DMS114 treated with DMSO at 0.1 percent for 48 hours (cell line): ENCODE results near the gene P3H1.
"Not testable (repeated sequence)": the region's sequence is repeated elsewhere in the genome, so short reads cannot be mapped to it uniquely, and the experiment has no call there.

Experiments used
- DNase-seq: peaks from one replicate; lab custom pipeline; 2025; ENCODE audit not compliant: unreplicated experiment; lab: John Stamatoyannopoulos, UW

Gene P3H1, protein sequence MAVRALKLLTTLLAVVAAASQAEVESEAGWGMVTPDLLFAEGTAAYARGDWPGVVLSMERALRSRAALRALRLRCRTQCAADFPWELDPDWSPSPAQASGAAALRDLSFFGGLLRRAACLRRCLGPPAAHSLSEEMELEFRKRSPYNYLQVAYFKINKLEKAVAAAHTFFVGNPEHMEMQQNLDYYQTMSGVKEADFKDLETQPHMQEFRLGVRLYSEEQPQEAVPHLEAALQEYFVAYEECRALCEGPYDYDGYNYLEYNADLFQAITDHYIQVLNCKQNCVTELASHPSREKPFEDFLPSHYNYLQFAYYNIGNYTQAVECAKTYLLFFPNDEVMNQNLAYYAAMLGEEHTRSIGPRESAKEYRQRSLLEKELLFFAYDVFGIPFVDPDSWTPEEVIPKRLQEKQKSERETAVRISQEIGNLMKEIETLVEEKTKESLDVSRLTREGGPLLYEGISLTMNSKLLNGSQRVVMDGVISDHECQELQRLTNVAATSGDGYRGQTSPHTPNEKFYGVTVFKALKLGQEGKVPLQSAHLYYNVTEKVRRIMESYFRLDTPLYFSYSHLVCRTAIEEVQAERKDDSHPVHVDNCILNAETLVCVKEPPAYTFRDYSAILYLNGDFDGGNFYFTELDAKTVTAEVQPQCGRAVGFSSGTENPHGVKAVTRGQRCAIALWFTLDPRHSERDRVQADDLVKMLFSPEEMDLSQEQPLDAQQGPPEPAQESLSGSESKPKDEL

DNA sequence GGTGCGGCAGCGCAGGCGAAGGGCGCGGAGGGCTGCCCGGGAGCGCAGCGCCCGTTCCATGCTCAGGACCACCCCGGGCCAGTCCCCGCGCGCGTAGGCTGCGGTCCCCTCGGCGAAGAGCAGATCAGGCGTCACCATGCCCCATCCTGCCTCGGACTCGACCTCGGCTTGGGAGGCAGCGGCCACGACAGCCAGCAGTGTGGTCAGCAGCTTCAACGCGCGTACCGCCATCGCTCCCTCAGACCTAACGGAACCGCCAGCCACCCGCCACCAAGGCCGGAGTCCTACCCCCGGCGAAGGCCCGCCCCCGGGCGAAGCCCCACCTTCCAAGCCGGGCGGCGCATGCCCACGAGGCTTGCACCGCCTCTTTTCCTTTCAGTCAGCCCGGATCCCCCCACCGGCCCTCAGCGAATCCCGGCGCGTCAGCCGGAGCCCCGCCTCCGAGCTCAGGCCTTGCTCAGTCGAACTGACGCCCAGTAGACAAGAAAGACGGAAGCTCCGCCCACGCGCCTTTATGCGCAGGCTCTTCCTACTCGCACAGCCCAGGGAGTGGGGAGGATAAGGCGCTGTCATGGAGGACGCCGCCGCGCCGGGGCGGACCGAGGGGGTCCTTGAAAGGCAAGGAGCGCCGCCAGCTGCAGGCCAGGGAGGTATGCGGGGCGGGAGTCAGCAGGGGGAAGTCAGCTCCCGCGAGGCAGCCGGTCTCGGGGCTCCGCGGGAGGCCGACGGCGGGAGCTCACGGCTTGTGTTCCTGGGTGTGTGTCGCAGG is at the start of gene P3H1, which contains the start of gene C1orf50:
Gene P3H1 (minus strand): TSS at position 288 of the 769 bp plus-strand sequence. CDS start 57 bp downstream, at position 231.
Gene C1orf50 (plus strand): TSS at position 509 of the 769 bp plus-strand sequence. CDS start 63 bp downstream, at position 572.
- peak; percentile 97 for DNase-seq

DNA sequence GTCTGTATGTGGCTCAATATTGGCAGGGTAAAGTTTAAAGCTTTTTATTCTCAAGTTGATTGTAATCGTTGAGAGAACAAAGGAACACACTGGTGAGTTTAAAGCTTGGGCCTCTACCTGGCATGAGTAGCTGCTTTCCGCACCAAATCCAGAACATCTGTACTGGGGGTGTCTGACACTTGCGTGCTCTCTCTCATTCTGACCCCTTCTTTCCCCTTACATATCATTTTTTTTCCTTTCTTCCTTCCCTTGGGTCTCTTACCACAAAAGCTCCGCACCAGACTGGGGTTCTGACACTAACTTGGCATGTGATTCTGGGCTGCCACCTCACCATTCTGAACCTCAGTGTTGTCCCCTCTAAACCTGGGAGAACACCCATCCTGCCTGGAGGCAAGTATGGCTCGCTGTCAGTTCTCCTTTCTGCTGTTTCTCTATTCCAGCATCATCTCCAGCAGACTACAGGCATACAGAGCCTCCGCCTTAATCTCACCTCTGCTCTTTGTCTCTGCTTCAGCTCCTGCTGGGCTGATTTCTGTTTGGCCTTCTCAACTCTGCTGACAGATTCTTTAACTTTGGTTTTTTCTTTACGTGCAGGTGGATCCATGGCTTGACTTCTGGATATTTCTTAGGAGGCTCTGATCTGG is 49.2 kb upstream of the P3H1 start:
- no peak for DNase-seq

DNA sequence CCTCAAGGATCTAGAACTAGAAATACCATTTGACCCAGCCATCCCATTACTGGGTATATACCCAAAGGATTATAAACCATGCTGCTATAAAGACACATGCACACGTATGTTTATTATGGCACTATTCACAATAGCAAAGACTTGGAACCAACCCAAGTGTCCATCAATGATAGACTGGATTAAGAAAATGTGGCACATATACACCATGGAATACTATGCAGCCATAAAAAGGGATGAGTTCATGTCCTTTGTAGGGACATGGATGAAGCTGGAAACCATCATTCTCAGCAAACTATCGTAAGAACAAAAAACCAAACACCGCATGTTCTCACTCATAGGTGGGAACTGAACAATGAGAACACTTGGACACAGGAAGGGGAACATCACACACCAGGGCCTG is 48.0 kb upstream of the P3H1 start:
- not testable (repeated sequence) for DNase-seq

DNA sequence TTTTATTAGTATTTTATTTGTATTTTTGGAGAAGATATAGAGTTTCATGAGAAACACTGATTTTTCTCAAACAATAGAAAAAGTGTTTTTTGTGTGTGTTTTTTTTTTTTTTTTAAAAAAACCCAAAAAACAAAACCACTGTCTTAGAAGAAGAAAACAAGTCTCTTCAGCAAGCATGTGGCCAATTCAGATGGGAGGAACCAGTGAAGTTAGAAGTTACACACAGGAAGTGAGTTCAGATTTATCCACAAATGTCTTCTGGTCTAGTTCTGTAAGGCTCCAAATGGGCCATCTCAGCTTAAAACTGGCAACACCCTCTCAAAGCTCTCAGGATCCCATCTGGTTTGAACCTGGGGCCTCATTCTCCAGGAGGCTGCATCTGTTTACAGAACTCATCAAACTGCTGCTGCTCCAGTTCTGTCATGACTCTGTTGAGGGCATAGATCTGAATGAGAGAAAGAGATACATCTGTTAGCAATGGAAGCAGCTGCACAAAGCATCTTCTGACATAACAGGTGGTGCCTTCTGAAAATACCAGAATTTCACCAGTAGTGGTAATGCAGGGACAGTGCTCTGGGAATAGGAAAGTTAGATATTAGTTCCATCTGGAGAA is 40.3 kb upstream of the P3H1 start:
- no peak for DNase-seq

DNA sequence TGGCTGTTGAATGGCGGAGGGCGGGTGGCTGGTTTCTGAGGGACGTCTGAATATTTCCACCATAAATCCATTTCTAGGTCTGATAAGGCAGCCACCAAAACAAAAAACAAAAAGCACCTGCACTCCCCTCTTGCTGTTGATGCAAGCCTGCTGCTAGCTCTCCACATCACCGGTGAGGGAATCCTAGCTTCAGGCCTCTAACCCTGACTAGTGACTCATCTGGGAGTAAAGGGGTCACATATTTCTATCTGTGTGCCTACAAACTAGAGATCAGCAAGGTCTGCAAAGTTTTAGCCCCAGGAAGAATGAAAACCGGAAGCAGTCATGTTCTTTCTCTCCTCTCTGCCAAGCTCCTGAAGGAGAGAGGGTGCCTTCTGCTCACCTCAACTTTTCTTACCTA is 39.8 kb upstream of the P3H1 start:
- no peak for DNase-seq

DNA sequence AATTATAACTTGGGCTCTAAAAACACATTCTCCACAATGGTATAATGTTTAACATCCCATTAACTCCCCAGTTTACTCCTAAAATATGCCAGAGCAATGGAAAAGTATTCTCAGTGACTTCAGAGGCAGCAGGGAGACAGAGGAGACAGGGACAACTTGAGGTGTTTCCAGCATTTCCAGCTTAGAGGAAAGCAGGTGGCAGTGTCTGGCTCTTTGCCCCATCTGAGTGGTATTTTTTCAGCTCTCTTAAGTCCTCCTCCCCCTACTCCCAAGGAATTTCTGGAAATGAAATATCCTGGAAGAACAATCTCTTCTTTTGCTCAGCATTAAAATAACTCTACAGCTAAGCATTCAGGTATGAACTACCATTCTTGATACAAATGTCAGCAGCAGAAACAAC is 39.3 kb upstream of the P3H1 start:
- DNase-seq, result no peak

DNA sequence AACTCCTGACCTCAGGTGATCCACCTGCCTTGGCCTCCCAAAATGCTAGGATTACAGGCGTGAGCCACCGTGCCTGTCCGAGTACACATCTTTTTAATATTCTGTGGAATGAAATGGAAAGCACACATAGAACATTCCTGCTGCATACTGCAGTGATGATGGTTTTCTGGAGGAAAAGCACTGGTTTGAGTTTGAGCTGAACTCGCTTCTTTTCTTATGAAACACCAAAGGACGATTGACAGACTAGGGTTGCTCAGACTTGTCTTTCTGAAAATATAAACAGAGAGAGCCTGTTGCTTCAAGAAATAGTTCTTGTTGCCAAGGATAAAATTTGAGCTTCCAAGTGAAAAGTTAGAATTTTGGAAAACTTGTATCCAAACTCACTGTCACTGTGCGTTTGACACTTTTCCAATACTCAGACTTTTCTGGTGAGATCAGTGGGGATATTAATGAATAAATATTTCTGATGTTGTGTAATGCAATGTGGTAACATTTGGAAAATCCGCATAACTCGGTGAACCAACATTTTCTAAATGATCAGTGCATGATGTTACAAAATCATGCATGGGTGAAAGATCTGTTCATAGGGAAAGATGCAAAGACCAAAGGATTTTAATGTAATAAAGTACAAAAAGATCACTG is 35.1 kb upstream of the P3H1 start:
- no peak for DNase-seq

DNA sequence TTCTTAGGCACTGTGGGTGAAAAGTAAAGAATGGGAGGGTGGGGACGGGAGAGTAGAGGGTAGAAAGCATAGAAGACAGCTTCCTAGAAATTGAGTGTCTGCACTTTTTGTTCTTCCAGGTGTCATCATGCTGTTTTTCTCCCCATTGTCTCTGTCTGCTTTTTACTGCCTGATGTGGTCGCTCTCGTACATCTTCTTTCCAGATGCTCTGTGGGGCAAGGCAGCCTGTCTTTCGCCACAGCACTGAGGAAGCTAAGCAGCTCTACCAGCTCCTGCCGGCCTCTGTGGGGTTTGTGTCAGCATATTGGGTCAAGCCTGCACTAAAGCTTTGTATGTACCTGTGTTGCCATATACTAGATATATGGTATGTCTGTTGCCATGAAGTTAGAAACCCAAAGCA is 31.2 kb upstream of the P3H1 start:
- DNase-seq, result no peak

DNA sequence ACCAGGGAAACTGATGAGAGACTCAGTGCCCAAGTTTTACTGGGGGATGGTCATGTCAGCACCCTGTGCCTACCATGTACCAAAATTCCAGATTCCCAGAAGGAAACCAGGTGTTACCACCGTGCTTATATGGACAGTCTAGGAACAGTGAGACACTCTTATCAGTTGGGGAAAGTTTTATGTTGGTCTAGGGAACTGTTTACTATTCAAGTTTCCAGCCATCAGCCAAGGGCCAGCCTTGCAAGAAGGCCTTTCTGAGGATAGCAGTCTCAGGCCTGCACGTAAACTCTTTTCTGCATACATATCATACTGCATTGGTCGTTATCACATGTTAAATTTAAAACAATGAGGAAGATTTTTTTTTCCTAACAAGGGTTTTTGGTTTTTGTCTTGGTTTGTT is 30.6 kb upstream of the P3H1 start:
- no peak for DNase-seq

DNA sequence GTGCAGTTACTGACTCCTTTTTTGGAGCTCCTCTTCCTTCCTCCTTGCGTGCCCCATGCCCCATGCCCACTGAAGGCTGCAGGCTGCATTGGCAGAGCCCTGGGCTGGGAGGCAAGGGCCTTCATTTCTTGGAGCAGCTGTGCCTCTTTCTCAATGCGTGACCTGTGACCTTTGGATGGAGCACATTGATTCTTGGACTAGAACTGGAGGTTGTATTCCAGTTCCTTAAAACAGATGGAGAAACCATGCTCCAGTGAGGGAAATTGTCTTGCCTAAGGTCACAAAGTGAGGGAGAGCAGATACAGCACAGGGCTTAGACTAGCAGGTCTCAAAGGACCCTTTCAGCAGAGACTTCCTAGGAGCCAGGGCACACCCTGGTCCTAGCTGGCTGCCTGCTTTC is 27.0 kb upstream of the P3H1 start:
- no peak for DNase-seq

DNA sequence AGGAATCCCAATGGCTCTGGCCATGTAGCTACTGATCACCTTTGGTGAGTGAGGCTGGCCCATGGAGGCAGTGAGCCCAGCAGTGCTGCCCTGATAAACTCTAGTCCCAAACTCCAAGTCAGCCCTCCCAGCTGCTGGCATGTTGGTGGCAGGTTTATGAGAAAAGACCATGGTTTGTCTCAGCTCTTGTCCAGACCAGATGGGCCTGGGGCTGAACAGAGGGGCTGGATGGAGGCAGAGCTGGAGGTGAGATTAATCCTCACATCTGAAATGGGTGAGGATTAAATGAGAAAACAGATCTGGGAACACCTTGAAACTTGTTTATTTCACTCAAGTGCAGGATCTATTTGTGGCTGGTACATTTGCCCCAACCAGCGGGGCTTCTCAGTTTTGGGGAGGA is 21.2 kb upstream of the P3H1 start:
- no peak for DNase-seq

DNA sequence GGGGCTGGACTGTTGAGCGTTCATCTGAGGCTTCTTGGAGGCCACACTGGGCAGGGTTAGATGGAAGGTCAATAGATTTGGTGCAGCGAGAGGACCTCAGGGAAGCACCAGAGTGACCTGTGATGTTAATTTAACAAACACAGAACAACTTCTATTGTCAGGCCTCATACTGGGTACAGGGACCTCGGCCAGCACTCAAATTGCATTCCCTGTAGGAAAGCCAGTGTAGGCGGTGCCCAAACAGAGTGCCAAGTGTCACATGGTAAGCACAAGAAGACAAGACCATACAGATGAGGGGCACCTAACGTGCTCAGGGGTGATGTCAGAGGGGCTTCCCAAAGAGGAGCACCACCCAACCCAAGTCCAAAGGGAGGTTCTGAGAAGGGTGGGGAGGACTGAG is 19.3 kb upstream of the P3H1 start:
- no peak for DNase-seq

DNA sequence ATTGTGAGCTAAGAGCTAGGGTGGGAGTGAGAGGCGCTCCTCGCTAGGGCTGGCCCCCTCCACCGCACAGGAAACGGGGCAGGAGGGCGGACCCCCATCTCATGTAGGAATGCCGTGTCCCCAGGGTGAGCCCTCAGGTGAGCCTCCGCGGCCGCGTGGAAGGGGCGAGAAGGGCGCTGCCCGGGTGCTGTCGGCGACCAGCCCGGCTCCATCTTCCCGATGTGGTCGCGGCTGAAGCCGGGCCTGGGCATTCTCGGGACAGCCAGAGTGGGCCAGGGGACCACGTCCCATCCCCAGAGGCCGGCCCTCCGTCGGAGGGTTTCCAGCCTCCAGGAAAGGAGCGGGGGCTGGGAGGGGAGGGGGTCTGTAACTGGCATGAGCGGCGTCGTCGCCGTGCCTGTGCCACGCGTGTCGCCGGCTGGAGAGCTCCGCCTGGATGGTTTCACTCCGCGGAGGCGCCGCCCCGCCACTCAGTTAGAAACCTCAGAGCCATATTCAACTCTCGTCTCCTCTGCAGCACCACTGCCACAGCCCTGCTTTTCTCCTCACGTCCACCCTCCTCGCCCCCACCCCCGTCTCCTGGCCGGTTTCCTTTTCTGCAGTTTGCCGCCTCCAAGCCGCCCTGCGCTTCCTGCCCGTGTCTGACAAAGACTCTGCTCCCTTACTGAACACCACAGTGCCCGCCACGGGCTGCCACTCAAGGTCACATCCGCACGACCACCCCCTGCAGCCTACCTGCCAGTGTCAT is 18.3 kb upstream of the P3H1 start, which contains the start of gene TMEM269:
Gene TMEM269 (plus strand): TSS at position 46 of the 748 bp plus-strand sequence. CDS start 4,903 bp downstream, outside the sequence.
- DNase-seq, result no peak

DNA sequence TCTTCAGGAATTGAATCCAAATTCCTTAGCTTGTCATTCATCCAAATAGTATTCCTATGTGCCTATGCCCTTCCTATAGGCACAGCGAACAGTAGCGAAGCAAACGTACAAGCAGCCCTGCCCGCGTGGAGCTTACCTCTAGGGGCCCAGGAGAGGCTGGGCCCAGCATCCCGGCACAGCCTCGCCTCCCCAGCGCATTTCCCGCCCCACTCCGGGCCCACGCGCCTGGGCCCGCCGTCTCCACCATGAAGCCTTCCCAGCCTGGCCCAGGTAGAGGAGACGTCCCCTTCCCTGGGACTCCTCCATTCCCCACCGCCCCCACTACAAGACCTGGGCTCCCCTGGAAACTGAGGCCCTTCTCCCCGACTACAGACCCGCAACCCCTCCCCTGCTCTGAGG is 17.7 kb upstream of the P3H1 start:
- no peak for DNase-seq

DNA sequence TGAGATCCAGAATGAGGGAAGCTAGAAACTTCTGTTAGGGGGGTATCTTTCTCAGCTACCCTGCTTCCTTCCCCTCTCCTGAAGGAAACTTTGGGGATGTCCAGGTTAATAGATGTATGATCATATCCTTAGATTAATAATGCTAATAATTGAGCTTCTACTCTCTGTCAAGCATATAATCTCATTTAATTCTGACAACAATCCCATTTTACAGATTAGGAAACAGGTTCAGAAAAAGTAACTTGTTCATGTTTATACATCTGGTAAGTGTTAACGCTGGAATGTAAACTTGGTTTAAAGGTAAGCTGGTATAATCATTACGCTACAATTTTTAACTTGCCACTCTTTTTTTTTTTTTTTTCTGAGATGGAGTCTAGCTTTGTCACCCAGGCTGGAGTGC is 16.3 kb upstream of the P3H1 start:
- DNase-seq, result no peak

DNA sequence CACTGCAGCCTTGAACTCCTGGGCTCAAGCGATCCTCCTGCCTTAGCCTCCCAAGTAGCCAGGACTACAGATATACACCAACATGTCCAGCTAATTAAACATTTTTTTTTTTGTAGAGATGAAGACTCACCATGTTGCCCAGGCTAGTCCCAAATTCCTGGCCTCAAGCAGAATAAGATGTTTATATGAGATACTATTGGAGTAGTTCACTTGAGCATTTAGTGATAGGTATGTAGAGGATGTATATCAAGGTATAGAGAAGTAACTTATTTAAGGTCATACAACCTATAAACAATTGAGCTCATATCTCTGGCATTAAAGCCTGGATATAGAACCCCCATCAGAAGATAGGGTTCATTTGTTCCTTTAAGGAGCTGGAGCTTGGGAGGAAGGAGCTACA is 13.3 kb upstream of the P3H1 start:
- no peak for DNase-seq

DNA sequence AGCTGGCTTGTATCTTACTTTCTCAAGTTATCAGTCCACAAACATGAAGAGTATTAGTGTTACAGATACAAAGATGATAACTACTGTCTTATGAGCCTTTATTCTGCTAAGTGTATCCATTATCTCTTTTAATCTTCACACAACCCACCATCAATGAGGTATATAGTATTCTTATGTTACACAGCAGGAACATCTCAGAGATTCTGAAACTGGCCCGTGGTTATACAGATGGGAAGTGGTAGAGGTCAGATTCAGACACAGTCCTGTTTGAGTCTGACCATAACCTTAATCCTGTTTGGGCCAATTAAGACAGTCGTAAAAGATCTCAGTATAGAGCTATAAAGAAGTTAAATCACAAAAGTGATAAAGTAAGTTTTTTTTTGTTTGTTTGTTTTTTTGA is 12.9 kb upstream of the P3H1 start:
- DNase-seq, result no peak

DNA sequence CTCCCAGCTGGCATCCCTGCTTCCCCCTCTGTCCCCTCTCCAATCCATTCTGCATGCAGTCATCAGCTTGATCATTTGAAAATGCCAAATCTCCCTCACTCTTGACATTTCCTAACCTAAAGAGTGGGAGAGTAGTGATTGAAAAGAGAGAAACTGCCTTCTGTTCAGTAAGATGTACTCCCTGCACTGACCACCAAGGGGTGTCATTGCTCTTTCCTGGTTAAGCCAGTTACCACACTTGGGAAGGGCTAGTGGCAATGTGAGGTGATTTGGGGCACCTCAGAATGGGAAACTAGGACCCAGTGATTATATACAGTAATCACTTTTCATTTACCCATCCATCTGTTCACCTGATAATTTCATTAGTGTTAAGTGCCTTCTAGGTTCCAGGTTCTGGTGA is 11.0 kb upstream of the P3H1 start:
- peak; percentile 27 for DNase-seq

DNA sequence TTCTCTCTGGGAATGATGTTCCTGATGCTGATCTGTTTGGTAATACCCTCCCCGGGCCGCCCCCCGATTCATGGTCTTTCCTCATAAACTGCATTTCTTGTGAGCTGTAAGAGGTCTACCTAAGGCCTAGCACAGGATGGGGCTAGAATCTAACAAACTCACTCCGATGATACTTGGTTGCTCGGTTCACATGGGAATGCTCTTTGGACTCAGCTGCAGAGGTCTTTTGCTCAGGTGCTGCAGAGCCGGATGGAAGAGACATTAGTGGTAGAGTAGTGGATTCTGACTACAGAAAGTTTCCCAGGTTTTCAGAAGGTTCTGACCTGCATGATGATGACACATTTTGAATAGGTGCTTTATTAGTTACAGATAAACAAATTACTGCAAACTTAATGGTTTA is 9.7 kb upstream of the P3H1 start:
- no peak for DNase-seq
